GM19025 (cell line): ENCODE measurements around the gene PANK1.

Experiments used
- ATAC-seq: cut with Tn5 transposase; IDR thresholded peaks from one replicate; pipeline ENCODE4 v1.9.1; 2021; ENCODE audit warnings: mild to moderate bottlenecking, low read depth, moderate library complexity; ENCODE audit not compliant: unreplicated experiment

The PANK1 gene

GRCh38 chr10:89652806-89653370 is 7.8 kb upstream of the PANK1 start:
- ATAC-seq = no peak

DNA sequence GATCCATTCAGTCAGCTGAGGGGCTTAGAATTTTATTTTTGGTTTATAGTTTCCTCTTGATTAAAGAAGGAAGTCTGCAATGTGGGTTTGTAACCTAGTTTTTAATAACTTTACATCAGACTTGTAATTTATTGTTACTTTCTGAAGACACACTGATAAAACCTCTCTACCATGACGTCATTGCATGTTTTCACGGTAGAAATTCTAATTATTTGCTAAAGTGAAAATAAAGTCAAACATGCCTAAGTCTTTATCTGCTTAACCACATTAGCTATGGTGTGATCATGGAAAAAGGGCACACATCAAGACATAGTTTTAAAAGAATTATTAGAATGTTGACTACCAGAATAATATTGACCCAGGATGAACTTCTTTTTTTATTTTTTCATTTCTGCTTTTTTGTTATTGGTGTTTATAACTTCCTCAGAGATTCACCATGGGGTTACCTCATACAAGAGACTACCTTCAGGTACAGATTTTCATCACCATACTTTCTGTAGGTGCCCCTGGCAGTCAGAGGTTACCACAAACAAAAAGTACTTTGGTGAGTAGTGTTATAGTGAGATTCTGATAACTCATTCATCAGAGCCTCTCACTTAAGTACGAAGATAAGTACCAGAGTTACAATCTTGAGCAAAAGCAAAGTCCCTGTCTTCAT is 7.0 kb upstream of the PANK1 start:
- ATAC-seq = no peak

GRCh38 chr10:89651205-89651915 is 6.3 kb upstream of the PANK1 start:
- no peak for ATAC-seq

- no peak for ATAC-seq
Observed at GRCh38 chr10:89649051-89649450, 4.0 kb upstream of the PANK1 start.

GRCh38 chr10:89648074-89648473 is 3.0 kb upstream of the PANK1 start:
- no peak for ATAC-seq

DNA sequence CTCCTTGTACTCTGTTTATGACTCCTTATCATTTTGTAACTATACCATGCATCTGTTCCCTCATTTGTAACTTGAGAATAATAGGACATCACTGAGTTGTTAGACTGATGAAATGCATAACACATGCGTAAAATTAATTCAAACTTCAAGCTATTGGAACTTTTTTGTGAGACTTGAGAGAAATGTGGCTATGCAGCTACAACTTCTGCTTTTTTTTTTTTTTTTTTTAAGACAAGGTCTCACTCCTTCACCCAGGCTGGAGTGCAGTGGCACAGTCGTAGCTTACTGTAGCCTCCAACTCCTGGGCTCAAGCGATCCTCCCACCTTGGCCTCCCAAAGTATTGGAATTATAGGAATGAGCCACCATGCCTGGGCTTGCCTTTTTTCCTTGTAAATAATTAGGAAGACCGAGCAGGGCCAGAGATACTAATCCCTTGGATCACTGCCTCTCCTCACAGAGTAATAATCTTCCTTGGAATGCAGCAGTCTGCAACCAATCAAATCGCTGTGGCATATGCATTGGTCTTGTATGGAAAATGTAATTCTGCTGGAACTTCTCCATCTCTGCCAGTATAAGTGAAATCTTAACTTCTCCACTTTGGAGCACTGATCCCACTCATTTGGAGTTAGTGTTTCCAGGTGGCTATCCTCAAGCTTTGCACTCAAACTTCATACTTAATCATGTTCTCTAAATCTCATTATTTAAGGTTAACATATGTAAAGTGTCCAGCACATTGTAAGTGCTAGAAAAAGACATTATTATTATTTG is 2.0 kb upstream of the PANK1 start:
- no peak for ATAC-seq

DNA sequence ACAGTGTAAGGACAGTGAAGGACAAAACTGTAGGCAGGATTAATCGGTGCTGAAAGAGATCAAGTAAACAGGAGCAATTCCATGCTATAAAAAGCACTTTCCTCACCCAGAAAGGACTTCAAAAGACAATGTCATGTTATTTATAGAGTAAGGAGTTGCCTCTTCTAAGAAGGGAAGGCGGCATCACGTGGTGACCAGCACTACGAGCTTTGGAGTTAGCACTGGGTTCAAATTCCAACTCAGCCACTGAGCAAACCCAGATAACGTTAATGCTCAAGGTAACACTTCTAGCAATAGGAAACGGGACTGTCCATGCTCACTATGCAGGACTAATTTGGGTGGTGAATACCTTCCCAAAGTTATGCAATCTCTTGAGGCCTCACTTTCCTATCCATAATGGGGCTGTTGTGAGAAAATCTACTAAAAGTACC is 715 bp upstream of the PANK1 start:
- ATAC-seq = no peak

DNA sequence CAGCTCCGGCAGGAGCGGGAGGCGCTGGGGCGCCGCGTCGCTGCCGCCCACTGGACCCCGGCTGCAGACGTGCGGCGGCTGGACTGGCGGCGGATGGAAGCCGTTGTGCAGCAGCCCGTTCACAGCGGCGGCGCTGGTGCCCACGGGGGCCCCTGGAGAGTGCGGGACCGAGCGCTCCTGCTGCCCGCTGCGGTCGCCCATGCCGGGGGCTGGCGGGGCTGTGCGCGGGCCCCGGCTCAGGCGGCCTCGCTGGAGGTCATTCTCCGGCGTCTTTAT is 413 bp downstream of the PANK1 start:
- ATAC-seq = peak; percentile 25

DNA sequence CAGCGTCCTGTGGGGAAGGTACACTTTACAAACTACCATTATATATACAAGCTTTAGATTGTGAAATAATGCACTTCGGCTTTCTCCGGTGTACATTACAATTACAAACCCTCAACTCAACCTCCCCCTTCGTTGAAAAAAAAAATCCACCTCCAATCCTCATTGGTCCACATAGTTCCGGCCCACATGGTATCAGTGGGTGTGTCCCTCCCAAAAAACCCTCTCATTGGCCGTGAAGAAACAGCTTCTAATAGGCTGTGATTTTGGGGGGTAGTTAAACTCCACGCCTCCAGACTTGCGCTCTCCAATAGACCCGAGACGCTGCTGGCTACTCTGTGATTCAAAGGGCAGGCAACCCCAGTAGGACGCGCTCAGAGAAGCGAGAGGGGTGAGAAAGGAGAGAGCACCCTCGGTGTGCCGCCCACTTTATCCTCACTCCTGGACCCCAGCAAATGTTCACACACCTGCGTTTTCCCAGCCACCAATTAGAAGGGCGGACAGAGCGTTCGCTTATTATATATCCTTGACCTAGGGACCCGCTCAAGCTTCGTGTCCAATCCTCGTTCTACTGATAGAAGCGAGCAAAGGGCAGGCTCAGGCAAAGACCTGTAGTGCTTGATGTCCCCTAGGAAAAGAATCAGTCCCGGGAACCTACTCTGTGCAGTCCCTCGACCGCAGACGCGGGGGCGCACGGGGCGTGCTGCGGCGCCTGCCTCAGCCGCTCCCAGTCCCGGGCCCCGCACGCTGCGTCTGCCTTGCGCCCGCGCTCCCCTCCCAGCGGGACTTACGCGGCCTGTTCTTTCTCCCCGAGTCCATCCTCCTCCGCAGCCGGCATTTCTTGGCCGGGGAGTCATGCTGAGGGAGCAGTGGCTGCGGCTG is 991 bp downstream of the PANK1 start:
- peak; percentile 80 for ATAC-seq

GRCh38 chr10:89643431-89643811 is 1.6 kb downstream of the PANK1 start:
- no peak for ATAC-seq

DNA sequence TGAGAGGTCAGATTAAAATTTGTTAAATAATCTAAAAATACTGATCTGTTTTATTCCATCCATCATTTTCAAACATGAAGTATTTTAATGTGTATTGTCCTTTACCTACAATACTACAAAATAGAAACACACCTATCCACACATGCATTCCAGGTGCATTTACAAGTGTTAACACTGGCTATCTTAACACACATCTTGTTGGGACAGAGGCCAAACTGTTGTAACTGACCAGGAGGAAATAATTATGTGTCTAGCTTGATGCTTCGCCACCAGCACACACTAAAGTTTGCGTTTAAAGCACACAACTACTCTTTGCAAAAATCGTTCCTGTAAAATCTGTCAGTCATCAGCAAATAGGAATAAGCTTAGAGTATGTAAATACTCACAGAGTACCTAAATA is 2.8 kb downstream of the PANK1 start:
- ATAC-seq = no peak

GRCh38 chr10:89640241-89640640 is 4.8 kb downstream of the PANK1 start:
- no peak for ATAC-seq

DNA sequence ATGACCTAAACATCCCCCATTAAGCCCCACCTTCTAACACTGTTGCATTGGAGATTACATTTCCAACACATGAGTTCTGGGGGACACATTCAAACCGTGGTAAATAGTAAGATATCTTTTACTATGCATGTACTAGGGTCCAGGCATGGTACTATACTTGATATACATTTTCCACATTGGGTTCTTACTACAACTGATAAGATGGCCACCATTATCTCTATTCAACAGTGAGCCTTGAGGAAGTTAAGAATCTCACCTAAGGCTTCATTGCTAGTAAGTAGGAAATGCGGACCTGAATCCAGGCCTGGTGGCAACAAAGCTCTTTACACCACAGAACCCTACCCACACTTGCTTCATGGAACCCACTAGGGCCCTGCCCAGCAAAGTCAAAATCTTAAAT is 5.7 kb downstream of the PANK1 start:
- no peak for ATAC-seq

- ATAC-seq = no peak
Observed at GRCh38 chr10:89637113-89637512, 7.9 kb downstream of the PANK1 start.

DNA sequence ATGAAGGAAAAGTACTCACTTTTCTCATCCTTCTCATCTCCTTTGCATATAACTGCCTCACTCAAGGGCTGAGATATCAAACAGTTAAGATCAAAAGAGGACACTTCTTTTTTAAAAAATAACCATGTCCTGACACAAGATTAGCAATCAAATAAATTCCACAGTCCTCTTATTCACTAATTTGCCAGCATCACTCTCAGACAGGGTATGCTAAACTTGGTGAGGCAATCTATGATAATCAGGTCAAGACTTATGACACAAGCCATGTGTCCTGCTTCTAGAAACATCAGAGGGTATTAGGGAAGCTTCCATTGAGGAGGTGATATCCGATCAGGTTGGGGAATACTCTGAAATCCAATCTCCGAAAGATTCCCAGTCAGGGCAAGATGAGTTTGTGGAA is 10.4 kb downstream of the PANK1 start:
- no peak for ATAC-seq

- ATAC-seq = no peak
Observed at GRCh38 chr10:89633484-89633883, 11.6 kb downstream of the PANK1 start.

- ATAC-seq = no peak
Observed at GRCh38 chr10:89632824-89633223, 12.2 kb downstream of the PANK1 start.

DNA sequence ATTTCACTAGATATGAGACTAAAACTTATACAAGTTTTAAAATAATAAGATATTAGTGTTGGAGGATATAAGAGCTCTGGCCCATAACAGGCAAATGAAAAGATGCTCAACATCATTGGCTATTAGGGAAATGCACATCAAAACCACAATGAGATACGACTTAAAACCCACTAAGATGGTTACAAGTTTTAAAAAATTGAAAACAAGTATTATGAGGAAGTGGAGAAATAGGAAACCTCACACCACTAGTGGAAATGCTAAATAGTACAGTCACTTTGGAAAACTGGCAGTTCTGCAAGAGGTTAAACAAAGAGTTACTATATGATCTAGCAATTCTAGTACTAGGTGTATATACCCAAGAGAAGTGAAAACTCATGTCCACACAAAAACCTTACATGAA is 17.2 kb downstream of the PANK1 start:
- no peak for ATAC-seq

DNA sequence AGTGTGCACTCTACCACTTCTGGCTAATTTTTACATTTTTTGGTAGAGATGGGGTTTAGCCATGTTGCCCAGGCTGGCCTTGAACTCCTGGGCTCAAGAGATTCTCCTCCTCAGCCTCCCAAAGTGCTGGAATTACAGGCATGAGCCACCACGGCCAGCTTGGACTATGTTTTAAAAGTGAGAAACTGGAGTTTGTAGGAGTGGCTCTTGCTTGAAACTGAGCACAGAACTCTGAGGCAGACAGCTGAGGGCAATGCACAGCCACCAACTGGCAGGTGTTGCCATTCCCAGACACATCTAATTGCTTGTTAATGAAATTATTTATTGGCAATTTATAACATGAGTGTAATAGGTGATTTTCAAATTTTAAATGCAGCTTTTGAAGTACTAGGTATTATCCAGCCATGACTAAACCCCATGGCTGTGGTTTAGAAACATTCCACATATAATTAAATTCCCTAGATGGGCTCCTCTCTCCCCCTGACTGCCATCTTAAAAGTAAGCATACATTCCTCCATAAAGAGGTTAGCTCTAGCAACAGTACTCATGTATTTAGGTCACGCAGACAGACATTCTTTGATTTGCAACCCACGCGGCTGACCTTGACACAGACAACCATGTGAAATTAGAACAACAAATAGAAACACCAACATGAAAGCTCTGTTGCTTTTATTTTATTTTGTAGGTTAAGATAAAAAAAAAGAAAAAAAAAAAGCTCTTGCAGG is 19.8 kb downstream of the PANK1 start:
- no peak for ATAC-seq

DNA sequence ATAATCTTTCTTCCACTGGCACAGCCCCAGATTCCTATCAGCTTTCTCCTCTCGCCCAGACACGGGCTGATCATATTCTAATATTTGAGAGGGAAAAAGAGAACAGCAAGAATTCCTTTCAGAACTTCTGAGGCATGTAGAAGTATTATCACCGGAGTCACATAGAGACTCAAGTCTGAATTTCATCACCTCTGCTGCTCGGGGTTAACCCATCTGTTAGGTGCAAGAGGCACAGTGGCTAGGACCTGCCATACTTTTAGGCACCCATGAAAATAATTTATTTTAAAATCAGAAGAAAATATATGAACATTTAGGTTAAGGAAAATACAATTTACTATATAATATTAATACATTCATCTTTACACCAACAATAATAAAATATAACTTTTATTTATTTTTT is 21.0 kb downstream of the PANK1 start:
- no peak for ATAC-seq
